Measurements from ENCODE around the gene ZXDB.

DNA sequence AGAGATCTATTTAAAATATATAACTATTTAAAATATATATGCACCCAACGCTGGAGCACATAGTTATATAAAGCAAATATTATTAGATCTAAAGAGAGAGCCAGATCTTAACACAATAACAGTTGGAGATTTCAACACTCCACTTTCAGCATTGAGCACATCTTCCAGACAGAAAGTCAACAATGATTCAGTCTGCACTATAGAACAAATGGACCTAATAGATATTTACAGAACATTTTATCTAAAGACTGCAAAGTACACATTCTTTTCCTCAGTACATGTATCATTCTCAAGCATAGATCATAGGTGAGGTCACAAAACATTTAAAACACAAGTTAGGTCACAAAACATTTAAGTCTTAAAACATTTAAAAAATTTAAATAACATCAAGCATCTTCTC lies 51.9 kb downstream of the ZXDB start:
- TF ChIP-seq POLR2AphosphoS5 (IDR thresholded peaks at IDR 0.05; ENCODE audit: low read depth, low read length) (no peak), TAF1 (IDR thresholded peaks at IDR 0.05; ENCODE audit: borderline replicate concordance, insufficient read depth, low read length) (no peak)
- TF ChIP-seq, protein P1, sequence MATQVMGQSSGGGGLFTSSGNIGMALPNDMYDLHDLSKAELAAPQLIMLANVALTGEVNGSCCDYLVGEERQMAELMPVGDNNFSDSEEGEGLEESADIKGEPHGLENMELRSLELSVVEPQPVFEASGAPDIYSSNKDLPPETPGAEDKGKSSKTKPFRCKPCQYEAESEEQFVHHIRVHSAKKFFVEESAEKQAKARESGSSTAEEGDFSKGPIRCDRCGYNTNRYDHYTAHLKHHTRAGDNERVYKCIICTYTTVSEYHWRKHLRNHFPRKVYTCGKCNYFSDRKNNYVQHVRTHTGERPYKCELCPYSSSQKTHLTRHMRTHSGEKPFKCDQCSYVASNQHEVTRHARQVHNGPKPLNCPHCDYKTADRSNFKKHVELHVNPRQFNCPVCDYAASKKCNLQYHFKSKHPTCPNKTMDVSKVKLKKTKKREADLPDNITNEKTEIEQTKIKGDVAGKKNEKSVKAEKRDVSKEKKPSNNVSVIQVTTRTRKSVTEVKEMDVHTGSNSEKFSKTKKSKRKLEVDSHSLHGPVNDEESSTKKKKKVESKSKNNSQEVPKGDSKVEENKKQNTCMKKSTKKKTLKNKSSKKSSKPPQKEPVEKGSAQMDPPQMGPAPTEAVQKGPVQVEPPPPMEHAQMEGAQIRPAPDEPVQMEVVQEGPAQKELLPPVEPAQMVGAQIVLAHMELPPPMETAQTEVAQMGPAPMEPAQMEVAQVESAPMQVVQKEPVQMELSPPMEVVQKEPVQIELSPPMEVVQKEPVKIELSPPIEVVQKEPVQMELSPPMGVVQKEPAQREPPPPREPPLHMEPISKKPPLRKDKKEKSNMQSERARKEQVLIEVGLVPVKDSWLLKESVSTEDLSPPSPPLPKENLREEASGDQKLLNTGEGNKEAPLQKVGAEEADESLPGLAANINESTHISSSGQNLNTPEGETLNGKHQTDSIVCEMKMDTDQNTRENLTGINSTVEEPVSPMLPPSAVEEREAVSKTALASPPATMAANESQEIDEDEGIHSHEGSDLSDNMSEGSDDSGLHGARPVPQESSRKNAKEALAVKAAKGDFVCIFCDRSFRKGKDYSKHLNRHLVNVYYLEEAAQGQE (IDR thresholded peaks at IDR 0.05; ENCODE audit: insufficient read depth in 1 of 2, low read depth in 2 of 2, low read length in 2 of 2) = no peak
